AG09309 (cell line): ENCODE measurements around the gene MED22.

ENCODE experiments used
- DNase-seq: peaks from one replicate; pipeline ENCODE4 v3.0.0-alpha.2; 2010; ENCODE audit warnings: low read depth
- H3K4me3 ChIP-seq: 2 replicates; pipeline ENCODE4 v1.5.1; 2011; ENCODE audit warnings: mild to moderate bottlenecking, low read depth, low read length, moderate library complexity; ENCODE audit not compliant: control insufficient read depth
- CTCF ChIP-seq: IDR thresholded peaks from 2 replicates; pipeline ENCODE4 v1.5.1; 2011; ENCODE audit warnings: mild to moderate bottlenecking, low read depth, low read length, inconsistent platforms; ENCODE audit not compliant: insufficient read depth, control insufficient read depth; ENCODE audit errors: missing control alignments

The MED22 gene

GRCh38 chr9:133369933-133370332, 22.0 kb upstream of the MED22 start:
- no peak overlapping the region for H3K4me3 ChIP-seq
- TF ChIP-seq CTCF, result no peak
- no peak for DNase-seq

GRCh38 chr9:133369422-133369821, 21.5 kb upstream of the MED22 start:
- DNase-seq, result no peak
- TF ChIP-seq CTCF, result no peak
- H3K4me3 ChIP-seq, result no peak overlapping the region

GRCh38 chr9:133368249-133368881, 20.4 kb upstream of the MED22 start:
- H3K4me3 ChIP-seq, result no peak overlapping the region
- no peak for DNase-seq
- no peak for TF ChIP-seq CTCF

GRCh38 chr9:133367778-133368177, 19.8 kb upstream of the MED22 start:
- no peak for DNase-seq
- no peak overlapping the region for H3K4me3 ChIP-seq
- TF ChIP-seq CTCF, result no peak

GRCh38 chr9:133367221-133367620, 19.3 kb upstream of the MED22 start:
- DNase-seq, result no peak
- no peak for TF ChIP-seq CTCF
- no peak overlapping the region for H3K4me3 ChIP-seq

- TF ChIP-seq CTCF, result no peak
- no peak for DNase-seq
- H3K4me3 ChIP-seq, result no peak overlapping the region
Measured at GRCh38 chr9:133366435-133366834, 18.5 kb upstream of the MED22 start.
